ENCODE measurements around the gene SCN9A. TPM values are rescaled to one million over a fixed set of nuclear protein-coding genes. Genes with fewer than 3 reads are reported as not detected.
"Not testable (repeated sequence)": the region's sequence is repeated elsewhere in the genome, so short reads cannot be mapped to it uniquely, and the experiment has no call there.

The SCN9A gene
- total RNA-seq, 1 donor from 2014 or later, result 5.5 TPM

- no peak for DNase-seq (ENCODE audit: low spot score in 2 of 2)
- TF ChIP-seq CTCF (IDR thresholded peaks at IDR 0.05), result no peak
- H3K27me3 ChIP-seq, result no peaks in the 10 kb centered on the region
These were observed 37.5 kb upstream of the SCN9A start for GRCh38 chr2:166413255-166413654.

GRCh38 chr2:166411473-166412230 is 35.9 kb upstream of the SCN9A start:
- DNase-seq (ENCODE audit: low spot score in 2 of 2), result no peak
- no peak for TF ChIP-seq CTCF (IDR thresholded peaks at IDR 0.05)
- intact Hi-C loops (cut with DNase I), result no loop called here
- no peaks in the 10 kb centered on the region for H3K4me1 ChIP-seq
- H3K27ac ChIP-seq, result no peak overlapping the region
- no peak overlapping the region for H3K4me3 ChIP-seq
- H3K27me3 ChIP-seq, result no peaks in the 10 kb centered on the region
- H3K9me3 ChIP-seq, result no peaks in the 10 kb centered on the region
- H3K36me3 ChIP-seq, result no peaks in the 10 kb centered on the region

More at GRCh38 chr2:166413255-166413654, 37.5 kb upstream of the SCN9A start:
- intact Hi-C loops (cut with DNase I), result no loop called here
- no peaks in the 10 kb centered on the region for H3K4me1 ChIP-seq
- no peaks in the 10 kb centered on the region for H3K36me3 ChIP-seq
- H3K27ac ChIP-seq, result no peak overlapping the region
- no peak overlapping the region for H3K4me3 ChIP-seq
- no peaks in the 10 kb centered on the region for H3K9me3 ChIP-seq

- Histone ChIP-seq H3K36me3 (no peaks in the 10 kb centered on the region), H3K4me1 (no peaks in the 10 kb centered on the region), H3K9me3 (no peaks in the 10 kb centered on the region), H3K27ac (no peak overlapping the region), H3K27me3 (no peaks in the 10 kb centered on the region), H3K4me3 (no peak overlapping the region)
- intact Hi-C loops (cut with DNase I), result no loop called here
- TF ChIP-seq CTCF (IDR thresholded peaks at IDR 0.05), result no peak
- DNase-seq (ENCODE audit: low spot score in 2 of 2), result no peak
These were observed 35.2 kb upstream of the SCN9A start for GRCh38 chr2:166410828-166411472.

GRCh38 chr2:166407746-166408145 is 32.0 kb upstream of the SCN9A start:
- H3K27ac ChIP-seq; H3K4me1 ChIP-seq; H3K27me3 ChIP-seq; DNase-seq (ENCODE audit: low spot score in 2 of 2); intact Hi-C loops (cut with DNase I); H3K36me3 ChIP-seq; H3K9me3 ChIP-seq; H3K4me3 ChIP-seq: not testable (repeated sequence)

- Histone ChIP-seq H3K36me3 (no peaks in the 10 kb centered on the region), H3K4me1 (no peaks in the 10 kb centered on the region), H3K9me3 (no peaks in the 10 kb centered on the region), H3K4me3 (no peak overlapping the region), H3K27me3 (no peaks in the 10 kb centered on the region), H3K27ac (no peak overlapping the region)
- intact Hi-C loops (cut with DNase I), result no loop called here
- no peak for TF ChIP-seq CTCF (IDR thresholded peaks at IDR 0.05)
- no peak for DNase-seq (ENCODE audit: low spot score in 2 of 2)
These were observed 30.6 kb upstream of the SCN9A start for GRCh38 chr2:166406374-166406773.

GRCh38 chr2:166405569-166405926 is 29.8 kb upstream of the SCN9A start:
- no peak overlapping the region for H3K4me3 ChIP-seq
- H3K9me3 ChIP-seq, result no peaks in the 10 kb centered on the region
- no peak for DNase-seq (ENCODE audit: low spot score in 2 of 2)
- TF ChIP-seq CTCF (IDR thresholded peaks at IDR 0.05), result no peak
- no peaks in the 10 kb centered on the region for H3K27me3 ChIP-seq
- H3K27ac ChIP-seq, result no peak overlapping the region
- H3K4me1 ChIP-seq, result no peaks in the 10 kb centered on the region
- intact Hi-C loops (cut with DNase I), result no loop called here
- no peaks in the 10 kb centered on the region for H3K36me3 ChIP-seq

Measured in ascending aorta (tissue), 2 donors.